Adrenal gland (tissue), 5 donors: ENCODE data around the gene ZNF76.

ENCODE experiments used
- CTCF ChIP-seq, 6 experiments: fragments of 450-650 bp in 4 of 6; fragments of 200-600 bp in 2 of 6; sonication (generic) in 1 of 6; IDR thresholded peaks; 1 replicate in 5 of 6; 2 replicates in 1 of 6; pipeline versions ENCODE4 v1.5.1 to v1.8.0; 2016 to 2021; ENCODE audit warnings: antibody characterized with exemption in 6 of 6, mild to moderate bottlenecking in 2 of 6, moderate library complexity in 1 of 6
- POLR2A ChIP-seq, 2 donors: fragments of 450-650 bp; IDR thresholded peaks; one replicate each; pipeline ENCODE4 v1.6.1; 2017; ENCODE audit warnings: antibody characterized with exemption in 2 of 2, mild to moderate bottlenecking in 2 of 2, moderate library complexity in 1 of 2
- donor health status: DM: no; HTN: no; CAD: no.

- TF ChIP-seq CTCF (IDR thresholded peaks at IDR 0.05) (no peak), POLR2A (IDR thresholded peaks at IDR 0.05) (no peak)
Observed at GRCh38 chr6:35213298-35213791, 46.2 kb upstream of the ZNF76 start.
